HG02571 (cell line): ENCODE measurements around the gene UBE2D2.

Experiments
- ATAC-seq: cut with Tn5 transposase; IDR thresholded peaks from one replicate; pipeline ENCODE4 v1.9.1; 2021; ENCODE audit warnings: mild to moderate bottlenecking, moderate library complexity; ENCODE audit not compliant: unreplicated experiment

UBE2D2 gene

GRCh38 chr5:139658928-139659667, 98.0 kb downstream of the UBE2D2 start:
- no peak for ATAC-seq

- no peak for ATAC-seq
These were observed 98.6 kb downstream of the UBE2D2 start for GRCh38 chr5:139659695-139660101.

GRCh38 chr5:139660105-139660922, 99.2 kb downstream of the UBE2D2 start:
- no peak for ATAC-seq

GRCh38 chr5:139660923-139661814, 100.0 kb downstream of the UBE2D2 start:
- peak; percentile 28 for ATAC-seq

GRCh38 chr5:139662617-139663016, 101.5 kb downstream of the UBE2D2 start:
- ATAC-seq = no peak

- no peak for ATAC-seq
These were observed 102.3 kb downstream of the UBE2D2 start for GRCh38 chr5:139663207-139664085.

- peak; percentile 40 for ATAC-seq
These were observed 103.1 kb downstream of the UBE2D2 start for GRCh38 chr5:139664086-139664693.

GRCh38 chr5:139664727-139665351, 103.7 kb downstream of the UBE2D2 start:
- ATAC-seq = no peak

- ATAC-seq = no peak
These were observed 104.5 kb downstream of the UBE2D2 start for GRCh38 chr5:139665626-139666025.

- ATAC-seq = no peak
These were observed 105.4 kb downstream of the UBE2D2 start for GRCh38 chr5:139666551-139666950.

GRCh38 chr5:139667001-139667729, 106.0 kb downstream of the UBE2D2 start:
- ATAC-seq = no peak

- ATAC-seq = no peak
These were observed 106.6 kb downstream of the UBE2D2 start for GRCh38 chr5:139667730-139668063.

- no peak for ATAC-seq
These were observed 107.1 kb downstream of the UBE2D2 start for GRCh38 chr5:139668064-139668880.

- no peak for ATAC-seq
These were observed 108.0 kb downstream of the UBE2D2 start for GRCh38 chr5:139668924-139669661.

- ATAC-seq = peak; percentile 24
These were observed 108.7 kb downstream of the UBE2D2 start for GRCh38 chr5:139669662-139670368.

- peak; percentile 42 for ATAC-seq
These were observed 109.4 kb downstream of the UBE2D2 start for GRCh38 chr5:139670369-139671095.
